Measurements from ENCODE around the gene ASB2.
A peak's percentile ranks its signal among the peaks of the same experiment; 100 is the strongest.

The ASB2 gene, protein sequence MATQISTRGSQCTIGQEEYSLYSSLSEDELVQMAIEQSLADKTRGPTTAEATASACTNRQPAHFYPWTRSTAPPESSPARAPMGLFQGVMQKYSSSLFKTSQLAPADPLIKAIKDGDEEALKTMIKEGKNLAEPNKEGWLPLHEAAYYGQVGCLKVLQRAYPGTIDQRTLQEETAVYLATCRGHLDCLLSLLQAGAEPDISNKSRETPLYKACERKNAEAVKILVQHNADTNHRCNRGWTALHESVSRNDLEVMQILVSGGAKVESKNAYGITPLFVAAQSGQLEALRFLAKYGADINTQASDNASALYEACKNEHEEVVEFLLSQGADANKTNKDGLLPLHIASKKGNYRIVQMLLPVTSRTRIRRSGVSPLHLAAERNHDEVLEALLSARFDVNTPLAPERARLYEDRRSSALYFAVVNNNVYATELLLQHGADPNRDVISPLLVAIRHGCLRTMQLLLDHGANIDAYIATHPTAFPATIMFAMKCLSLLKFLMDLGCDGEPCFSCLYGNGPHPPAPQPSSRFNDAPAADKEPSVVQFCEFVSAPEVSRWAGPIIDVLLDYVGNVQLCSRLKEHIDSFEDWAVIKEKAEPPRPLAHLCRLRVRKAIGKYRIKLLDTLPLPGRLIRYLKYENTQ

DNA sequence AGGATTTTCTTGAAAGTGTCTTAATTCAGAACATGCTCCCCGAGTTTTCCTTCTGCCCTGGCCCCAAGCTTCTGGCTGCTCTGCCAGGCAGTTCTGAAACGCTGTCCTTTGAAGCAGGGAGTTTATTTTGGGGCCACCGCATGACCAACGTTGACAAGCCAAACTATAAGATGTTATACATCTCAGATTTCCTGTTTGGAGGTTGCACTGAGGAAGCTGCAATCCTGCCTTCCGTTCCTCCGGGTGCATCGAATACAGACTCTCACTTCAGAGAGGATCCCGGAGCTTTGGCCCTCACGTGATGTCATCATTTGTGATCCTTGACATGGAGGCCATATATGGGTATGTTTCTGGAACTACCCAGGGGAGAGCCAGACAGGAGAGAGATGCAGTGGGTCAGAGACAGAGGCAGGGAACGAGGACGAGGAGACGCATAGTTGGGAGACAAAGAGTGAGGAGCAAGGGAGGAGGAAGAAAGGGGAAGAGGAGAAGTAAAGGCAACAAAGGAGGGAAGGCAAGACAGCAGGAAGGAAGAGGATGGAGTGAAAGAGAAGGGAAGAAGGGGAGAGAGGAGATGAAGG lies at the start of gene ASB2:
TSS of gene ASB2 (minus strand) at position 94 of the 581 bp plus-strand sequence. CDS start 12,031 bp downstream, outside the sequence.
- DNase-seq, result no peak

DNA sequence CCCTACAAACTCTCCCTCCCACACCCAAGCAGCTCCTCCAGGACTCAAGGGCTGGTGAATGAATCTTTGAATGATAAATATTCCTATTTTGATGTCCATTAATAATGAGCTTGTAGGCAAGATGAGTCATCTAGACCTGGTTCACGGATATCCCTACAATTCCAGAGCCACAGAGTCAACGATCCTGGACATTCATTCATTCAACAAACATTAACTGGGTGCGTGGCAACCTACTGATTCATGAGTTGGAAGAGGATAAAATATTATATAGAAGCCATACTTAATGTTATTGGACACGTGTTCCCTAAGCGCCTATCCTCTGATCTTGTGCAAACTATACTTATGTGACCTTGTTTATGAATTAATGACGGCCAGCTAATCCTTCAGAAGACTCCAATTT lies 49.4 kb upstream of the ASB2 start:
- no peak for DNase-seq

DNA sequence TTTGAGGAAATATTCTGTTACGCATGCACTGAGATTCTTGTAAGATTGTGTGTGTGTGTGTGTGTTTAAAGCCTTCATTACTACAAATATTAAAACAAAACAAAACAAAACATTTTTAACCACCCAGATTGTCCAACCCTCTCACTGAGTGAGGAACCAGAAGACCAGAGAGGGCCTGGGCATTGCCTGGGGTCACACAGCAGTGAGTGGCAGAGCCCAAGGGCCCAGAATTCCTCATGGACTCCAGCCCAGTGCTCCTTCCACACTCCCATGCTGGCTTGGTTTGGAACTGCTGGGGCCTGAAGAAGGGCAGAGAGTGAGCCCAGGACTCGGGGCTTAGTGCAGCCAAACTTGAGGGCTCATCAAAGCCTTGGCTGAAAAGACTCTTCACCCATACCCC lies 48.2 kb upstream of the ASB2 start:
- no peak for DNase-seq

DNA sequence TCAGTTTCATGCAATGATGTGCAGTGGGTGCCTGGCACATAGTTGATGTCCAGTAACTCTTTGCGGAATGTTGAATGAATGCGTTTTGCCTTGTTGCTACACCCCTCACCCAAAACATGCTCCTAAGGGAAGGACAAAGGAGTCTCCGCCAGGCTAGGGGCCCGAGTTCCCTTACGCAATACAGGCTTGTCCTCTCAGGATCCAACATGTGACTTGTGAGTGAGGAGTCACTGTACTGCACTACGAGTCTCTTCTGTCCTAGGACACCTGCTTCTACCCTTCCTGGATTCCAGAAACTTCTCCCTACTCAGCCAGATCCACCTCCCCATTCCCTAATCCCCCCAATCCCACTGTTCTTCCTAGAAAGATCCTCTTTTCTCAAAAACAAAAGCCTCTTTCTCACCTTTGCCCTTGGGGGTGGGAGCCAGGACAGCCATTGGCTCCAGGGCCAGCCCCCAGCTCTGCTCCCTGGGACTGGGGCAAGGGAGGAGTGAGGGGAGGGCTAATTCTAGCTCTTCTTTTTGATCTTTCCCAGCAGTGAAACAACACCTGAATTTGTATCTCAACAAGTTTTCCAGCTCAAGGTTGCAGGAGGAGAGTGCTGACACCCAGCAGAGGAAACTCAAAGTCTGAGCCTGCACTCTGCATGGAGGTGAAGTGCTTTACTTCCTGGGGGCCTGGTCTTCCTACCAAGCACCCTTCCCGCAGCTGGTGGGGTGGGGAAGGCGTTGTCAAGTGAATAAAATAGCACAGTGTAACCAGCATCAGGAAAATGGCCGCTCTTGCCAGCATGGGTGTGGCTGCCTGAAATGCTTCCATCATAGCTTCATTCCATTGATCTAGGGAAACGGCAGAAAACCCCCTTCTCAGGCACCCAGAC lies 46.4 kb upstream of the ASB2 start:
- DNase-seq, result no peak

DNA sequence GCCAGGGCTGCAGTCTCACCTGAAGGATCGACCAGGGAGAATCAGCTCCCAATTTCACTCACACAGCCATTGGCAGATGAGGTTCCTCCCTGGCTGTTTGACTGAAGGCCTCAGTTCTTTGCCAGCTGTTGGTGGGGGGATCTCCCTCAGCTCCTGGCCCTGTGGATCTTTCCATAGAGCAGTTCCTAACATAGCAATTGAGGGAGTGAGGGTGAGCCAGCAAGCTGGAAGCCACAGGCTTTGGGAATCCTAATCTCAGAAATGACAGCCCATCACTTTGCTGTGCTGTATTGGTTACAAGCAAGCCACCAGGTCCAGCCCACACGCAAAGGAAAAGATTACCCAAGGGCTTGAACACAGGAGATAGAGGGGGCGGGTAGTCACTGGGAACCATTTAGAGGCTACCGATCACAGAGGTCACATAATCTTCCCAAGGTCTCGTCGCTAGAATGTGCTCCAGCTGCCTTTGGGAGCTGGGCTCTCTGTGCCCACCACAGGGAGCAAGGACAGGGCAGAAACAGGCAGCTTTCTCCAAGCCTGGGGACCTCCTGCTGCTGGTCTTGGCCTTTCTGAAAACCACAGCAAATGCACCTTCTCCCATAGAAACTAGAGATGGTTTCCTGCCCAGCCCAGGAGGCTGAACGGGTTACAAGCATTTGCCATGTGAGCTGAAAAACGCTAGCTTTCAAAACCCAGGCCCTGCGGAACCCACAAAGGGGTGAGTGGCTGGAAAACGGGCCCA lies 45.2 kb upstream of the ASB2 start:
- DNase-seq, result no peak

DNA sequence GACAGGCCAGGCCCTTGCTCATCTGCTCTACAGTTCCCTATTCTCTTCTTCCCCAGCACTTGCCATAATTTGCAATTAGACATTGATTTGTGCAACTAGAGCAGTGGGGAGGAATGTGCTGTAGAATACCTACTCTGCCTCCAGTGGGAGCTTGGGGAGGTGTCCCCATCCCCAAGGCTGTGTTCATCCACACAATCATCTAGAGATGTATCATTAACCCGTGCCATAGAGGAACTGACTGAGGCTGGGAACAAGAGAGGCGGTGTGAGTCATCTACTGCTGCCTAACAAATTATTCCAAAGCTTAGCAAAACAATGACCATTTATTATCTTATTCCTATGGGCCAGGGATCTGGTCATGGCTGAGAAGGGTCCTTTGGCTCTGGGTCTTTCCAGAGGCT lies 44.6 kb upstream of the ASB2 start:
- DNase-seq, result no peak

DNA sequence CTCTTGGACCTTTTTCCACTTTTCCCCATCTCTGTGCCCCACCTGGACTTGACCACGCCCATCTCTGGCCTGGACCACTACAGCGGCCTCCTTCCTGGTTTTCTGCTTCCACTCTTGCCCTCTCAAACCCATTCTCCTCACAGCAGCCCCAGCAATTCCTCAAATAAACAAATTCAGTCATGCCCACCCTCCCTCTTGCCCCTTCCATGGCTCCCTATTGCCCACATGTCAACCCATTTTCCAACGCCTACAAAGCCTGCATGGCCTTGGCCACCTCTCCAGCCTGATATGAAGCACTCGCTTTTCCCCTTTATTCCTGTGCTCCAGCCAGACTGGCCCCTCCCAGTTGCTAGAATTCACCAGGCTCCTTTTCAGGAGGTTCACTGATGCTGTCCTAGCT lies 43.9 kb upstream of the ASB2 start:
- no peak for DNase-seq

DNA sequence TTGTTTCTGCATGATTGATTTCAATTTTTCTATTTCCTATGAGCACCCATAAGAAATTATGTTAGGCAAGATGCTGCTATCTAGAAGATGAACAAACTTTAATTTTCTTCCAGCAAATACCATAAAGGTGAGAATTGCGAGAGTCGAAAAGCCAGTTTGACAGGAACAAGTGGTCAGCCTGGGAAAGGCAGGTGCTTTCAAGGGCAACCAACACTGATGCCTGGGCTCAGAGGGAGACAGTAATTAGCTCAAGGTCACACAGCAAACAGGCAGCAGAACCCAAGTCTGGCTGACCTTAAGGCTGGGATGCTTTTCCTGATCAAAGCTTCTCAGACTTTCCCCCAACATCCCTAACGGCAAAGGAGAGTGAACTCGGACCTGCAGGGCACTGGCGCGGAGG lies 43.0 kb upstream of the ASB2 start:
- no peak for DNase-seq

DNA sequence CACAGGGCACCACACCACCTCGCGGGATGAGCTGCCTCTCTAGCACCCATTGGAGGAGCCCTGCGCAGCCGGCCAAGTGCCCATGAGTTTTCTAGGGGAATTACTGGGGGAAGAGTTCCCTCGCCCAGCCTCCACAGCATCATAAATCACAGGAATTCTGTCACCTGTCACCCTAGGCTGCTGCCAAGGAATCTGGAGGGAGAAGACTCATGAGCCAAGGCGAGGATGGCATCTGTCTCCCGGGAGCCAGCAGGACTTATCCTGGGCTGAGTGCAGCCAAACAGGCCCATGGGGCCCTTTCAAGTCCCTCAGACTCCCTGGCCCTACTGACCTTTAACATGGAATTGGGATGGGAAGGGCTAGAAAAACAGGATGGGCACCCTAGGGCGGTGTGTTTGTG lies 41.9 kb upstream of the ASB2 start:
- DNase-seq, result no peak

DNA sequence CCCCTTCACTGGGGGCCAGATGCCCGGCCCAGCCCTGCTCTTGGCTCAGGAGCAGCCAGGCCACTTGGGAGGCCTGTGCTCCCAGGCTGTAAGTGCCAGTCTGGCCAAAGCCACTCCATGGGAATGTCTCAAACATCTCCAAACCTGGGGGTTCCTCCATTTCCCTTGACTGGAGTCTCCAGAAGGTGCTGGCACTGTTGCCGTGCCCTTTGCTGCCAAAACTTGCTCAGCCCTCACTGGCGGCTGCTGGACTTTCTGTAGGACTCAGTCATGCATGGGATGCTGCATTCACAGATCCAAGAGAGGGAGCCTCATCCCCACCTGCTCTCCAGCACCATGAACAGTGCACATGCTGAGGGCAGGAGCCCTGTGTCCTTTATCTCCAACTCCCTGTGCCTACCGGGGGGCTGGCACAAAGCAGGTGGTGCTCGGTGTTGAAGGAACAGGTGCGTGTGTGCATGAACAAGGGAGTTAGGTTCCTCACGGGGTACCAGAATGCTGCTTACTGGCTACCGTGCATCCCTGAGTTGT lies 40.1 kb upstream of the ASB2 start:
- no peak for DNase-seq

DNA sequence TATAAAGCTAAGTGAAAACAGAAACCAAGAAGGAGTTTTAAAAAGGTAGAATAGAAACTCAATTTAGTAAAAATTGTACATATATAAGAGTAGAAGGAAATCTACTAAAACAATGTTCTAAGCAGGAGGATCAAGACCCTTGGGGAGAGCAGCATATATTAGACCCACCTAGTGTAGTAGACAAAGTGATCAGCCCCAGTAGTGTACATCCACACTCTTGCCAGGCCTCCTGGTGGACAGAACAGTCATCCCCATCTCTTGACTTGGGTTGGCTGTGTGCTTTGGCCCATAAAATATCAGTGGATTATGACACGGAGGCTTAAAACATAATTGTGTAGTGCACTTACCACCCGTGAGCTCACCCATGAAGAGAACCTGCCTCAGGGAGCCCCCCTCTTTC lies 38.9 kb upstream of the ASB2 start:
- DNase-seq, result no peak

DNA sequence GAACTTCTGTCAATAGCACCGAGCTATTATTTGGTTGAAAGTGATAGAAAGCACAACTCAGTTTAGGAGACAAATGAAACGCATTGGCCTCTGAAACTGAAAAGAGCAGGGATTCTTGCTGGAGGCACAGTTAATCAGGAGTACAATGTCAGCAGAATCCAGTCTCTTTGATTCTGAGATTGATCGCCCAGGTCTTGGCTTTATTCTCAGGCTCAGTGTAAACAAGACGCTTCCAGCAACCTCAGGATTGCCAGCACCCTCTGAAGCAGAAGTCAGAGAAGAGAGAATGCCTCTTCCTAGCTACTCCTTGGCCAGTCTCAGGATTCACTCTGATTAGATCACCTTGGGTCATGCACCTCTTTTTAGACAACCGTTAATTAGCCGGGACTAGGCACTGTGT lies 38.0 kb upstream of the ASB2 start:
- DNase-seq, result no peak

DNA sequence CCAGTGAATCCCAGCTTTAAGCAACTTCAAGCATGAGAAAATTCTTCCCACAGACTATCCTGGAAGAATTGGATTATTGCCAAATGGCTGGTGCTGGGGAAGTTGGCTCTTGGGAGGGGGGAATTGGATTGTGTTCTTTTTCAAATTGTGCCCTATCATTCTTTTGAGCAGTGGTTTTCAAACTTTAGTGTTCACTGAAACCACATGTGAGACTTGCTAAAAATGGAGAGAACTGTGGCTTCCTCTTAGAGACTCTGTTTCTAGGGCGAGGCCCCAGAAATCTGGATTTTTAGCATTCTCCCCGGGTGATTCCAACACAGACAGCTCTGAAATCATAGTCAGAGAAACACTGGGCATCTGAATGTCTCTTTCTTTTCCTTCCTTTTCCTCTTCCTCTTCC lies 35.4 kb upstream of the ASB2 start:
- DNase-seq, result no peak

DNA sequence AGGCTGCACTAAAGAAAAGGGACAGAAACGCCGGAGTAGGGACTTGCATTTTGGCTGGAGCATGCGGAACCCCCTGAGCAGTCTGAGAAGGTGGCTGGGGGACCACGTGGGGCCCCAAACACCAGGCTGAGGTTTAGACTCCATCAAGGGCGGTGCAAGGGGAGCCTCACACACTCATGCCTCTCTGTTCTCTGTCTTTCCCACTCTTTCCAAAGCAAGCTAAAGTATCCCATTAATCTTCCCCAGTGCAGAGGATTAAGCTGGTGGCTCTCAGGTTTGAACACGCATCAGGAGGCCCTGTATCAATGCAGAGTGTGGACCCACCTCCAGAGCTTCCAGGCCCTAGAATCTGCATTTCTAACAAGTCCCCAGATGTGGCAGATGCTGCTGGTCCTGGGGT lies 34.3 kb upstream of the ASB2 start:
- no peak for DNase-seq

DNA sequence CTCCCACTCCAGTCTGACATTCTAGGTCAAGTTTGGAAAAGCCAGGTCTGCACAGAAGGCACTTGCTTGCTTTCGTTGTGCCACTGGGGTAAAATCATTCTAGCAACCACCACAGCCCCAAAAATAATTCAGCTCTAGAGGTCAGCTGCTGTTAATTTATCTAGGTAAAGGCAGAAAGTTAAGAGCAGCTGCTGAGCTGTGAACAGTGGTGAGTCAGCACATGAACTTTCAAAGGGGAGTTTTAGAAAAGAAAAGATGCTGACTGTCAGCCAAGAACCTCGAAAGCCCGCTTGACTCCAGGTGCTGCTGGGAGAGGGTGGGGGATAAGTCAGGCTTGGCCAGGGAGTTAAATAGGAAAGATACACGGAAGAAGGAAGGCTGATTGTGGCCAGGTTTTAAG lies 33.4 kb upstream of the ASB2 start:
- DNase-seq, result peak; percentile 10

DNA sequence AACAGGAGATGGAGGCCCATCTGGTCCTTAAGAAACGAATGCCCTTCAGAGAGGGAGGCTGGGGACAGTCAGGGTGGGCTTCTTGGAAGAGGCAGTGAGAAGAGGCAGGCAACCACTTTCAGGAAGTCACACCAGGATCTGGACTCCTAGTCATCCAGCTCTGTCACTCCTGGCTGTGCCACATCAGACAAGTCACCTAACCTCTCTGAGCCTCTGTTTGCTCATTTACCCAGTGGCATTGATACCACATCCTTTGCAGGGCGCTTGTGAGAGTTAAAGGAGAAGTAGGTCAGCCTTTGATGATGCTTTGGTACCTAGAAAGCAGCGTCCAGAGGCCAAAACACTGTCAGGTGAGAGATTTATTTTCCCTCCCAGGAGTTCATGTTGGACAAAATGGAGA lies 31.9 kb upstream of the ASB2 start:
- DNase-seq, result no peak

DNA sequence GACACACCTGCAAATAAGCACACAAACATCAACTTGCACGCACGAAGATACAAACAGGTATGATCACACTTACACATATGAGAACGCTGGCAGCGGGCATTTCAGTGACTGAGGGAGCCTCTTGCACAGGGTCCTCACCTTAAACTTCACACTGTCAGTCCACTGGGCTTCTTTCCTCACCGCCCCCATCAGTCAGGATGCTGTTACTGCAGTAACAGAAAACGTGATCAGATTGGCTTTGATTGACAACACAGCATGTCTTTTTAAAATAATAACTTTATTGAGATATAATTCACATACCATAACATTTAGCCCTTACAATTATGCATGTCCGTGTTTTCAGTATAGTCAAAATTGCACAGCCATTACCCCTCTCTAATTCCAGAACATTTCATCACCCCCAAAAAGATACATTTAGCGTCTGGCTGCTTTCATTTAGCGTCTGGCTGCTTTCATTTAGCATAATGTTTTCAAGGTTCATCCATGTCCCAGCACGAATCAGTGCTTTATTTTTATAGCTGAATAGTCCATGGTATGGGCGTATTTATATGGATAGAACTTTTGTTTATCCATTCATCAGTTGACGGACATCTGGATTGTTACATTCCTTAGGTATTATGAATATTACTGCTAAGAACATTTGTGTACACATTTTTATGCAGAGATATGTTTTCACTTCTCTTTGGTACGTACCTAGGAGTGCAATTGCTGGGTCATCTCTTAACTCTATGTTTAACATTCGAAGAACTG lies 29.1 kb upstream of the ASB2 start:
- DNase-seq, result no peak

DNA sequence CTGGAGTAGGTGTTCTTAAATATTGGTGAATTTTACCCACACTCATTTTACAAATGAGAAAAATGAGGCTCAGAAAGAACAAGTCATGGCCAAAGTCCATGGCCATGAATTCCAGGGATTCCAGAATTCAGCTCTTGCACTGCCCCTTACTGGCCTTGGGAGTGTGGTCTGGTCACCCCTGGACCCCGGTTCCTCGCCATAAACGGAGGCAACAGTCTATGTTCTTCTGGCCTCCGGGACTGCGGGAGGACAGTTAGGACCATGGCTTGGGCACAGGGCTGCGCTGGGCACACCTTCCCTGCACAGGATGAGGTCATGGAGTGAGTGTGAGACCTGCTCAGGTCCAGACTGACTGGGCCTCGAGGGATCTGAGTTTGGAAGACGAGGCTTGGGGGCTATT lies 27.6 kb upstream of the ASB2 start:
- DNase-seq, result no peak

DNA sequence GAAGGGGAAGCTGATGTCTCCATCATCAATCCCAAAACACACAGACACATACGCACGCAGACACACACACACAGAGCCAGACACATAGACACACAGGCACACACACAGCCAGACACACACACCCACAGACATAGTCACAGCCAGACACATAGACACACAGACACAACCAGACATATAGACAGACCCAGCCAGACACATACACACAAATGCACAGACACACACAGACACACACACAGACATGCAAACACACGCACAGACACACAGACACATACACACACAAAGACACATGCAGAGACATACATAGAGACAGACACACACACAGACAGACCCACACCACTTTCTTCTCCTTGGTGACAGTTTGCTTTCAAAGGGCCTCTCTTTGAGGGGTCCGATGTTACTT lies 27.0 kb upstream of the ASB2 start:
- DNase-seq, result no peak

DNA sequence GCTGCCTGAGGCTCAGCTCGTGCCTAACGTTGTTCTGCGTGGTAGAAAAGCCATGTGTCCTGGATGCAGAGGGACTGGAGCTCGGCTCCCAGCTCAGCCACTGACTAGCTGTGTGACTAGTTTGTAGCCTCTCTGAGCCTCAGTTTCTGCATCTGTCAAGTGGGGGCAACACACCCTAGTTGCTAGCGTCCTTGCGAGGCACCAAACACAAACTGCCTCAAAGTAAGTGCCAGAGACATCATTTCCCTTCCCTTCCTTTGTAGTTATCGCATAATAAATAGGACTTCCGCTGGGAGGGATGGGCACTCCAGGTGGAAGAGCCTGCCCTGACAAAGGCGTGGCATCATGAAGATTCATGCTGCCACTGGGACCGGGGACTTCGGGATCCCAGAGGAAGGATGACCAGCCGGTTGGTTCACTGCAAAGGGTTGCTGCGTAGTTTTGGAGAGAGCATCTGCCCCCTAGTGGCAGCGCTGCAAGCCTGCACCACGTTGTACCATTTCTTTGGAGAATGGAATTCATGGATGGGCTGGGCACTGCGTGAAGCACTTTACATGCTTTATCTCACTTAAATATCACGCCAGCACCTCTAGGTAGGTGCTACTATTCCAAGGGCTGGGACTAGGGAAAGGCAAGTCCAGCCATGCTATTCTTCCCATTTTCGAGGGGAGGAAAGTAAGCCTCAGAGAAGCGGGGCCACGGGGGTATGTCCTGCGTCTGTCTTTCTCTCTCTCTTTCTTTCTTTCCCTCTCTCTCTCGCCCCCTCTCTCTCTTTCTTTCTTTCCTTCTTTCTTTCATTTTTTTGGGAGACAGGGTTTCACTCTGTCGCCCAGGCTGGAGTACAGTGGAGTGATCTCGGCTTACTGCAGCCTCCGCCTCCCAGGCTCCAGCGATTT lies 25.4 kb upstream of the ASB2 start:
- DNase-seq, result peak; percentile 53

DNA sequence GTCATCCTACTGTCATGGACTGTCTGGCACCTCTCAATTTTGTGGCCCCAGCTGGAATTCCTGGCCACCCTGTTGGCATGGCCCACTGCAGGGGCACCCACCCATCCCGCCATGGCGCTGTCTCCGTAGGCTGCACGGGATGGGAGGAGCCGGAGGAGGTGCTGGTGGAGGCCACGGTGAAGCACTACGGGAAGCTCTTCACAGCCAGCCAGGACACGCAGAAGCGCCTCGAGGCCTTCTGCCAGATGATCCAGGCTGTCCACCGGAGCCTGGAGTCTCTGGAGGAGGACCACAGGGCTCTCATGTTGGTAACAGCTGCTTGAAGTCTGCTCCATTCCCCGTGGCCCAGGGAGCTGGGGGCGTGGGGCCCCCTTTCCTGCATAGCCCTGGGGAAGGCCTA lies 24.6 kb upstream of the ASB2 start:
- no peak for DNase-seq
